Pancreas (tissue), 10 donors: ENCODE results near the gene CTIF. TPM values are rescaled to one million over a fixed set of nuclear protein-coding genes. Genes with fewer than 3 reads are reported as not detected.
A peak's percentile ranks its signal among the peaks of the same experiment; 100 is the strongest.

Experiments used
- ATAC-seq, 4 donors: fragments of 200-7000 bp; cut with Tn5 transposase; one replicate each; pipeline versions ENCODE4 v1.8.0 to v1.9.1; 2020; ENCODE audit warnings: mild to moderate bottlenecking in 4 of 4, moderate library complexity in 4 of 4
- DNase-seq, 6 donors: peaks; one replicate each; pipeline ENCODE4 v3.0.0-alpha.2; 2020
- FAIRE-seq: peaks from 2 replicates; lab custom pipeline; 2012; peaks lifted over from hg19 to GRCh38; lab: Jason Lieb, UNC
- H3K27ac ChIP-seq, 4 donors: fragments of 200-600 bp; sonication (generic); 1 replicate in 3 of 4; 2 replicates in 1 of 4; pipeline versions ENCODE4 v1.5.0 to v1.8.0; 2020
- H3K27me3 ChIP-seq, 4 donors: fragments of 200-600 bp; one replicate each; pipeline ENCODE4 v1.8.0; 2021
- H3K36me3 ChIP-seq, 3 donors: fragments of 200-600 bp; sonication (generic) in 1 of 3; one replicate each; pipeline versions ENCODE4 v1.5.0 to v1.8.0; 2020 to 2021
- H3K4me1 ChIP-seq, 3 donors: fragments of 200-600 bp; one replicate each; pipeline ENCODE4 v1.8.0; 2021
- H3K4me3 ChIP-seq, 4 donors: fragments of 200-600 bp; sonication (generic) in 2 of 4; one replicate each; pipeline versions ENCODE4 v1.5.0 to v1.8.0; 2020 to 2021
- H3K9me3 ChIP-seq, 4 donors: fragments of 200-600 bp; one replicate each; pipeline ENCODE4 v1.8.0; 2021
- WGBS, 2 donors: extraction: QIAGEN DNeasy Blood & Tissue Kit; methylation state at CpG; one replicate each; pipeline ENCODE4 v1.1.7; 2013; 5-methylcytosine and 5-hydroxymethylcytosine counted together
- intact Hi-C, 3 donors: fragments of 100-400 bp; cut with DNase I; formaldehyde crosslinking; loops; one replicate each; pipeline versions ENCODE4 v1.11.1 to v1.14.2; 2022
- polyA plus RNA-seq, 2 donors: library from polyadenylated mRNA; stranded (reverse); fragments of 200-250 nt; gene quantifications; one replicate each; pipeline ENCODE4 v1.2.3, GENCODE V29; 2013
- total RNA-seq, 6 donors: library from RNA; stranded (reverse); fragmentation: NEBNext Ultra II Directional in 4 of 6; extraction: Animal tissue kit (Norgen Biotek cat#: 25700) in 4 of 6; gene quantifications; one replicate each; pipeline versions ENCODE4 v1.2.1 to v1.2.4, GENCODE V29; 2021 to 2023
- TF ChIP-seq, protein P1 (sequence below), 4 donors: fragments of 200-600 bp; sonication (generic) in 3 of 4; IDR thresholded peaks; one replicate each; pipeline versions ENCODE4 v1.5.0 to v1.8.0; 2021; ENCODE audit warnings: antibody characterized with exemption in 4 of 4
- donor health status: healthy with polysubstance abuse.
- donor health status: DM: no; HTN: no; CAD: no; lungs with moderate emphysema.
- donor health status: DM: no; HTN: no; CAD: no.
- donor health status: control.
- donor health status: control.
- donor health status: Bipolar disorder and iron deficiency.
- donor health status: DM: yes; HTN: yes; CAD: no.
- donor health status: DM: no; HTN: no; CAD: no.
- donor health status: DM: no; HTN: no; CAD: no.
- donor health status: DM: yes; HTN: yes; CAD: no.

CTIF gene
- total and polyA plus RNA-seq, 8 donors, result 15.1 to 27.4 (median 16.7) TPM

DNA sequence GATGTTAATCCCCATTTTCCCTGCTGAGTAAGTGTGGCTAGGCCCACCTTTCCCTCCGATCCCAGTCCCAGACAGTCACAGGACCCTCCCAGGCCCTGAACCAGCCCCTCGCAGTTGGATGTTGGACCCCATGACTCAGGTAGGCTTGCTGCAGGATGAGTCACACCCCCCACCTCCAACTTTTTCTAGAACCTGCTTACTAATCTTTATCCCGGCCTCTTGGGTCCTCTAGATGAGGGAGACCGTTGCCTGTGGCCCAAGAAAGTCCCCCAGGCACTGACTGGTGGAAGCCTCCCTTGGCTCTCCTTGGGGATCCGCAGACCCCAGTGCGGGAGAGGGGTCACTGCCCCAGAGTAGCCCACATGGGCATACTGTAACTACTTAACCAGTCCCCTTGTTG, 313.5 kb downstream of the CTIF start:
- intact Hi-C loops, result no loop called here
- no peaks in the 10 kb centered on the region for H3K27me3 ChIP-seq
- FAIRE-seq (no peak), DNase-seq (peak in 1 of 6 donors; percentile 21), ATAC-seq (no peak)
- H3K4me1 ChIP-seq, result no peaks in the 10 kb centered on the region
- no peaks in the 10 kb centered on the region for H3K9me3 ChIP-seq
- H3K4me3 ChIP-seq, result no peak overlapping the region
- no peaks in the 10 kb centered on the region for H3K36me3 ChIP-seq
- no peak overlapping the region for H3K27ac ChIP-seq
- TF ChIP-seq, protein P1, sequence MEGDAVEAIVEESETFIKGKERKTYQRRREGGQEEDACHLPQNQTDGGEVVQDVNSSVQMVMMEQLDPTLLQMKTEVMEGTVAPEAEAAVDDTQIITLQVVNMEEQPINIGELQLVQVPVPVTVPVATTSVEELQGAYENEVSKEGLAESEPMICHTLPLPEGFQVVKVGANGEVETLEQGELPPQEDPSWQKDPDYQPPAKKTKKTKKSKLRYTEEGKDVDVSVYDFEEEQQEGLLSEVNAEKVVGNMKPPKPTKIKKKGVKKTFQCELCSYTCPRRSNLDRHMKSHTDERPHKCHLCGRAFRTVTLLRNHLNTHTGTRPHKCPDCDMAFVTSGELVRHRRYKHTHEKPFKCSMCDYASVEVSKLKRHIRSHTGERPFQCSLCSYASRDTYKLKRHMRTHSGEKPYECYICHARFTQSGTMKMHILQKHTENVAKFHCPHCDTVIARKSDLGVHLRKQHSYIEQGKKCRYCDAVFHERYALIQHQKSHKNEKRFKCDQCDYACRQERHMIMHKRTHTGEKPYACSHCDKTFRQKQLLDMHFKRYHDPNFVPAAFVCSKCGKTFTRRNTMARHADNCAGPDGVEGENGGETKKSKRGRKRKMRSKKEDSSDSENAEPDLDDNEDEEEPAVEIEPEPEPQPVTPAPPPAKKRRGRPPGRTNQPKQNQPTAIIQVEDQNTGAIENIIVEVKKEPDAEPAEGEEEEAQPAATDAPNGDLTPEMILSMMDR (IDR thresholded peaks at IDR 0.05), result no peak
- 96% methylated on average over 6 of the region's 6 CpGs for WGBS, 2 donors

DNA sequence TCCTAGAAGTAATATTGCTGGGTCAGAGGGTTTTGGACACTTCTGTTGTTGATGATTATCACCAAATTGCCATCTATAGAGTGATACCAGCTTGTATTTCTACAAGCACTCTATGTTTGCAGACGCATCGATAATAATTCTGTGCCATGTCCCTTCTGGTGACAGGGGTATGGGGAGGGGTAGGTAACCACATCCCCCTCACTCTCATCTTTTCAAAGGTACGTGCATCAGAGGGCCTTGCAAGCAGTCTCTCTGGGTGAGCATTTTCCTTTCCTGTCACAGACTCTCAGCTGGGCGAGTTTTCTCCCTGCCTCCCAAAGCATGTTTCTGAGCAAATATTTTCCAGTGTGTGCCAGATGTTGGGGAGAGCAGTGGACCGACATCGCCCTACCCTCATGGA, 314.0 kb downstream of the CTIF start:
- no peak for ATAC-seq
- Histone ChIP-seq H3K36me3 (no peaks in the 10 kb centered on the region), H3K27me3 (no peaks in the 10 kb centered on the region), H3K4me1 (no peaks in the 10 kb centered on the region), H3K4me3 (no peak overlapping the region), H3K9me3 (no peaks in the 10 kb centered on the region), H3K27ac (no peak overlapping the region)
- WGBS, 2 donors, result 95 to 99% methylated on average over 6 of the region's 6 CpGs
- intact Hi-C loops, result no loop called here
- DNase-seq, result no peak
- TF ChIP-seq, protein P1 (IDR thresholded peaks at IDR 0.05), result no peak
- FAIRE-seq, result no peak

DNA sequence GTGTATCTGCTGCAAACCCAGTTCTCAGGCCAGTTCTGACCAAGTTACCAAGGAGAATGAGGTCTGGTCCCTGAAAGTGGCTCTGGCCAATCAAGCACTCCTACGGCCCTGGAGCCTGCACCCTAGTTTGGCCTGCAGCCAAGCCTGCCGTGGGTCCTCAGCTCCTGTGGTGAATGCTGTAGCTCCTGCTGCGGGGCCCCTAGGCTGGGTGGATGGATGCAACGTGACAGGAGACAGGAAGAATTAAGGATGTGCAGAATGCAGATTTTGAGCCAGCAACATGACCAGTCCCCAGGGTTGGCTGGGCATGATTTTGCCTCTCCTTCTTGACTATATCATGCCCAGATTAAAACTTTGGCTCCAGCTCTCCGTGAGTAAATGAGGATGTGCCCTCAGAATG, 314.8 kb downstream of the CTIF start:
- intact Hi-C loops, result no loop called here
- WGBS, 2 donors, result 73 to 84% methylated on average over 5 of the region's 5 CpGs

DNA sequence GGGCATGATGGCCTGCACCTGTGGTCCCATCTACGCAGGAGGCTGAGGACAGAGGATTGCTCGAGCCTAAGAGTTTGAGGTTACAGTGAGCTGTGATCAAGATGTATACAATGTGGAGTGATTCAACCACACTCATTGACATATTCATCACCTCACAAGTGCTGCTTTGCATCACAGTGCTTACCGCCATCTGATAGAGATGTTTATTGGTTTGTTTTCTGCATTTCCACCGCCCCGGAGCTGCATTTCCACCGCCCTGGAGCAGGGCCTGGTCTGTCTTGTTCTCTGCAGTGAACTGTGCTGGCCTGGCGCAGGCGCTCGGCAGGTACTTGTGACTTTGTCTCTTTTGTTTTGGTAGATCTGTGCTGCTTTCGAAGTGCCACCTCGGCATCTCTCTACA, 315.9 kb downstream of the CTIF start:
- no peak overlapping the region for H3K4me3 ChIP-seq
- no peaks in the 10 kb centered on the region for H3K9me3 ChIP-seq
- TF ChIP-seq, protein P1 (IDR thresholded peaks at IDR 0.05), result no peak
- ATAC-seq (no peak), DNase-seq (peak in 1 of 6 donors; percentile 37), FAIRE-seq (no peak)
- no peaks in the 10 kb centered on the region for H3K36me3 ChIP-seq
- H3K4me1 ChIP-seq, result no peaks in the 10 kb centered on the region
- H3K27me3 ChIP-seq, result no peaks in the 10 kb centered on the region
- 88 to 93% methylated on average over 11 of the region's 11 CpGs for WGBS, 2 donors
- no peak overlapping the region for H3K27ac ChIP-seq
- intact Hi-C loops, result no loop called here

More for the DNA sequence above, 314.8 kb downstream of the CTIF start:
- Histone ChIP-seq H3K27me3 (no peaks in the 10 kb centered on the region), H3K9me3 (no peaks in the 10 kb centered on the region), H3K27ac (no peak overlapping the region), H3K36me3 (no peaks in the 10 kb centered on the region), H3K4me3 (no peak overlapping the region), H3K4me1 (no peaks in the 10 kb centered on the region)
- no peak for DNase-seq
- no peak for ATAC-seq
- no peak for FAIRE-seq
- TF ChIP-seq, protein P1 (IDR thresholded peaks at IDR 0.05), result no peak

DNA sequence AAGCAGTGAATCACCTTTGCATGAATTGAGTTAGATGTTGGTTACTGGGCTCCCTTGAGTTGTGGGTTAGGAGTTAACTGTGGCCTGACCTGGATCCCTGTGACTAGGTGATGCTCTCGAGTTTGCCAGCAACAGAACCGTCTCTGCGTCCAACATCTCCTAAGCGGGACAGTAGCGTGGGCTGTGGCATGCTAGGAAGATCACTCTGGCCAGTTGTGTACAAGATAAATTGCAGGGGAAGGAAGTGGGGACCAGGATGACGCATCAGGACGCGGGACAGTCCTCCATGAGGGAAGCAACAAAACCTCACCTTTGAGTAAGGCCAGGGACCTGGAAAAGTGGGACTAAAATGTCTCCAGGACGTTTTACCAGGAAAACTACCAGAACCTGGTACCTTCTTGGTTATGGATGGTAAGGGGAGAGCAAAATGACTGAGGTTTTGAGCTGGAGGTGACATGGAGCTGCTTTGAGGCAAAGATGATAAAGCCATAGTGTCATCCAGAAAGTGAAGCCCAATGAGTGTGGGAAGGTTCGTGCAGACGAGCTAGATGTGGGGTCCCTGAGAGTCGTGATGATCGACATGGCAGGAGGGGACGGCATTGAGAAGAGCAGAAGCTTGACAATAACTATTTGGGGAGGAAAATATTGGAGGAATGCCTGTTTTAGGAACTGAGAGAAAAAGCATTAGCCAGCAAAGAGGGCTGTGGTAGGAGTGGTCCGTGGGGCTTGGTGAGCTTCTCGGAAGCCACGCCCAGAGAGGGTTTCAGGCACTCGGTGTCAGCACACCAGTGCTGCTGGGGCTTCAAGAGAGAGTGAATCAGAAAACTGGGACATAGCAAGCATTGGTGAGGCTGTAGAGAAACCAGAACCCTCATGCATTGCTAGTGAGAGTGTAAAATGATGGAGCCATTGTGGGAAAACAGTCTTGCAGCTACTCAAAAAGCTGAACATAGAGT, 316.9 kb downstream of the CTIF start:
- intact Hi-C loops, result no loop called here
- Histone ChIP-seq H3K27ac (no peak overlapping the region), H3K36me3 (no peaks in the 10 kb centered on the region), H3K4me1 (no peaks in the 10 kb centered on the region), H3K27me3 (no peaks in the 10 kb centered on the region), H3K9me3 (no peaks in the 10 kb centered on the region), H3K4me3 (no peak overlapping the region)
- FAIRE-seq (no peak), DNase-seq (peak in 1 of 6 donors; percentile 34), ATAC-seq (peak in 2 of 4 donors; percentile 47 to 55)
- 84 to 89% methylated on average over 18 of the region's 18 CpGs for WGBS, 2 donors
- TF ChIP-seq, protein P1 (IDR thresholded peaks at IDR 0.05), result no peak
